HepG2 (cell line): ENCODE results near the gene TMEM150C. TPM values are rescaled to one million over a fixed set of nuclear protein-coding genes. Genes with fewer than 3 reads are reported as not detected.

ENCODE experiments used
- ATAC-seq: fragments of 200-7000 bp; cut with Tn5 transposase; 3 replicates; pipeline ENCODE4 v1.9.1; 2020; ENCODE audit warnings: mild to moderate bottlenecking, moderate library complexity
- BruUV-seq: library from RNA; stranded (reverse); fragments of 400-500 nt; replicated peaks from 2 replicates; lab custom pipeline; 2021; lab: Mats Ljungman, UMichigan
- CTCF ChIA-PET: fragments of 300-600 bp; formaldehyde crosslinking; extraction: SDS; loops from one replicate; lab custom pipeline; 2021; ENCODE audit warnings: low total read pairs, inconsistent platforms, low intra/inter-chr PET ratio; lab: Yijun Ruan, JAX
- POLR2A ChIA-PET: fragments of 350-600 bp; sonication (Branson Sonifier 250); formaldehyde crosslinking; loops from one replicate; lab custom pipeline; 2020; ENCODE audit warnings: antibody characterized with exemption, inconsistent platforms; lab: Yijun Ruan, JAX
- DNase-seq: peaks from one replicate; pipeline ENCODE4 v3.0.0-alpha.2; 2015; ENCODE audit warnings: low spot score
- FAIRE-seq: peaks from 3 replicates; lab custom pipeline; 2011; peaks lifted over from hg19 to GRCh38; lab: Jason Lieb, UNC
- H2AFZ ChIP-seq: one replicate; pipeline ENCODE4 v1.6.1; 2011; ENCODE audit warnings: low read length, inconsistent platforms
- H3K27ac ChIP-seq: fragments of 300-600 bp; 3 replicates; pipeline ENCODE4 v1.8.0; 2011; ENCODE audit warnings: mixed run types, mild to moderate bottlenecking, mixed read lengths, low read length, inconsistent platforms; ENCODE audit not compliant: insufficient read depth; ENCODE audit errors: extremely low read length
- H3K27me3 ChIP-seq, 2 experiments: fragments of 200-600 bp in 1 of 2; 2 replicates in 1 of 2; 3 replicates in 1 of 2; pipeline versions ENCODE4 v1.6.0 to v1.8.0; 2011; ENCODE audit warnings: low read length in 2 of 2, mild to moderate bottlenecking in 2 of 2, moderate library complexity in 2 of 2, inconsistent platforms in 1 of 2; ENCODE audit not compliant: insufficient read depth in 2 of 2, control insufficient read depth in 1 of 2
- H3K36me3 ChIP-seq, 2 experiments: fragments of 200-600 bp in 1 of 2; replicated peaks in 1 of 2; 2 replicates in 1 of 2; 3 replicates in 1 of 2; pipeline versions ENCODE4 v1.5.1 to v1.8.0; 2011; ENCODE audit warnings: low read length in 2 of 2, inconsistent platforms in 1 of 2; ENCODE audit not compliant: insufficient read depth in 2 of 2, control insufficient read depth in 1 of 2
- H3K4me1 ChIP-seq: 2 replicates; pipeline ENCODE4 v1.5.1; 2012; ENCODE audit warnings: low read length, inconsistent platforms; ENCODE audit not compliant: insufficient read depth
- H3K4me2 ChIP-seq: 2 replicates; pipeline ENCODE4 v1.6.0; 2011; ENCODE audit warnings: low read depth, low read length, inconsistent platforms
- H3K4me3 ChIP-seq, 3 experiments: fragments of 200-600 bp in 1 of 3; sonication (generic), shearing (Covaris generic) in 1 of 3; replicated peaks in 1 of 3; 2 replicates each; pipeline ENCODE4 v1.5.1; 2011 to 2016; ENCODE audit warnings: low read length in 3 of 3, inconsistent platforms in 2 of 3, low read depth in 2 of 3, mild to moderate bottlenecking in 2 of 3, control low read depth in 1 of 3, mixed read lengths in 1 of 3; ENCODE audit not compliant: insufficient read depth in 1 of 3
- H3K79me2 ChIP-seq: one replicate; pipeline ENCODE4 v1.6.1; 2011; ENCODE audit warnings: low read length, inconsistent platforms; ENCODE audit not compliant: insufficient read depth
- H3K9ac ChIP-seq: 2 replicates; pipeline ENCODE4 v1.6.0; 2011; ENCODE audit warnings: mild to moderate bottlenecking, low read depth, low read length, inconsistent platforms; ENCODE audit not compliant: insufficient read depth
- H3K9me3 ChIP-seq: 2 replicates; pipeline ENCODE4 v1.5.1; 2012; ENCODE audit warnings: mild to moderate bottlenecking, low read length
- H4K20me1 ChIP-seq: 2 replicates; pipeline ENCODE4 v1.6.0; 2011; ENCODE audit warnings: inconsistent platforms, mild to moderate bottlenecking, low read length, moderate library complexity; ENCODE audit not compliant: insufficient read depth
- CC2D1A ChIP-seq: sonication (generic); formaldehyde crosslinking; IDR thresholded peaks from 2 replicates; pipeline ENCODE4 v1.8.1; 2023; ENCODE audit warnings: mild to moderate bottlenecking, missing genetic modification reagents
- CCAR2 ChIP-seq: fragments of 200-400 bp; formaldehyde crosslinking; optimal IDR thresholded peaks from 2 replicates; pipeline ENCODE3; 2018; ENCODE audit warnings: low read depth, mild to moderate bottlenecking, low read length, moderate library complexity
- FOSL2 ChIP-seq: sonication (generic); formaldehyde crosslinking; IDR thresholded peaks from 2 replicates; pipeline ENCODE4 v1.4.0; 2020; ENCODE audit warnings: missing genetic modification reagents
- GPBP1L1 ChIP-seq: sonication (generic); formaldehyde crosslinking; IDR thresholded peaks from 2 replicates; pipeline ENCODE4 v1.5.0; 2020; ENCODE audit warnings: mild to moderate bottlenecking, missing genetic modification reagents
- MED13 ChIP-seq: sonication (generic); formaldehyde crosslinking; IDR thresholded peaks from 2 replicates; pipeline ENCODE4 v1.5.0; 2020; ENCODE audit warnings: missing genetic modification reagents
- ONECUT2 ChIP-seq: sonication (generic); formaldehyde crosslinking; IDR thresholded peaks from 2 replicates; pipeline ENCODE4 v1.4.0; 2020; ENCODE audit warnings: missing genetic modification reagents
- SMARCE1 ChIP-seq: fragments of 450-650 bp; IDR thresholded peaks from 2 replicates; pipeline ENCODE4 v1.6.1; 2017; ENCODE audit warnings: borderline replicate concordance
- SP1 ChIP-seq, 2 experiments: fragments of 450-650 bp in 1 of 2; sonication (generic) in 1 of 2; formaldehyde crosslinking in 1 of 2; IDR thresholded peaks; 2 replicates each; pipeline versions ENCODE4 v1.4.0 to v1.6.1; 2016 to 2020; ENCODE audit warnings: missing genetic modification reagents in 1 of 2
- SP4 ChIP-seq: sonication (generic); formaldehyde crosslinking; IDR thresholded peaks from 2 replicates; pipeline ENCODE4 v1.8.1; 2023; ENCODE audit warnings: mild to moderate bottlenecking, missing genetic modification reagents
- ZIK1 ChIP-seq: sonication (generic); formaldehyde crosslinking; IDR thresholded peaks from 2 replicates; pipeline ENCODE4 v1.5.0; 2020; ENCODE audit warnings: mild to moderate bottlenecking, low read depth, missing genetic modification reagents, borderline replicate concordance
- ZKSCAN5 ChIP-seq: sonication (generic); formaldehyde crosslinking; IDR thresholded peaks from 2 replicates; pipeline ENCODE4 v1.5.1; 2020; ENCODE audit warnings: mild to moderate bottlenecking, missing genetic modification reagents
- ZNF558 ChIP-seq: sonication (generic); formaldehyde crosslinking; IDR thresholded peaks from 2 replicates; pipeline ENCODE4 v1.9.0; 2022; ENCODE audit warnings: mild to moderate bottlenecking, missing genetic modification reagents, borderline replicate concordance
- ZNF710 ChIP-seq: sonication (generic); formaldehyde crosslinking; IDR thresholded peaks from 2 replicates; pipeline ENCODE4 v1.5.0; 2020; ENCODE audit warnings: mild to moderate bottlenecking, missing genetic modification reagents, borderline replicate concordance
- WGBS: methylation state at CpG from one replicate; pipeline ENCODE4 v1.1.6; 2017; ENCODE audit warnings: low lambda C conversion rate; 5-methylcytosine and 5-hydroxymethylcytosine counted together
- in situ Hi-C: cut with HindIII; loops from 2 replicates; pipeline ENCODE4 v1.10.0; 2017; ENCODE audit warnings: low pct_unique_long_range_greater_than_20kb; ENCODE audit not compliant: extremely low pct_ligation_motif_present
- intact Hi-C: fragments of 100-400 bp; cut with micrococcal nuclease; formaldehyde crosslinking; loops from one replicate; pipeline ENCODE4 v1.10.0; 2022; ENCODE audit not compliant: unreplicated experiment
- polyA plus RNA-seq, 8 experiments: library from polyadenylated mRNA; depleted of rRNA in 3 of 8; stranded (reverse) in 7 of 8; unstranded in 1 of 8; fragments of >200 nt; fragmentation: Illumina TruSeq in 4 of 8; extraction: Trizol in 4 of 8; gene quantifications; 2 replicates each; pipeline versions ENCODE4 v1.2.1 to v1.2.3, GENCODE V29; 2011 to 2016; ENCODE audit warnings: low read depth in 4 of 8, missing spikeins in 1 of 8, mixed read lengths in 1 of 8; ENCODE audit not compliant: insufficient read depth in 1 of 8
- total RNA-seq, 5 experiments: library from RNA; depleted of rRNA; stranded (reverse); fragments of >200 nt; fragmentation: Illumina TruSeq; extraction: Trizol; gene quantifications; 2 replicates each; pipeline ENCODE4 v1.2.3, GENCODE V29; 2016; ENCODE audit warnings: low read depth in 1 of 5
- TF ChIP-seq, protein P1 (sequence below): sonication (generic); formaldehyde crosslinking; IDR thresholded peaks from 2 replicates; pipeline ENCODE4 v1.5.0; 2020; ENCODE audit warnings: missing genetic modification reagents, mild to moderate bottlenecking, borderline replicate concordance

Gene TMEM150C
- total and polyA plus RNA-seq, 2 of the 13 experiments (the other 11 are each of a cell fraction or from before 2014, with no cell fraction given) = 0.33 to 0.42 TPM

DNA sequence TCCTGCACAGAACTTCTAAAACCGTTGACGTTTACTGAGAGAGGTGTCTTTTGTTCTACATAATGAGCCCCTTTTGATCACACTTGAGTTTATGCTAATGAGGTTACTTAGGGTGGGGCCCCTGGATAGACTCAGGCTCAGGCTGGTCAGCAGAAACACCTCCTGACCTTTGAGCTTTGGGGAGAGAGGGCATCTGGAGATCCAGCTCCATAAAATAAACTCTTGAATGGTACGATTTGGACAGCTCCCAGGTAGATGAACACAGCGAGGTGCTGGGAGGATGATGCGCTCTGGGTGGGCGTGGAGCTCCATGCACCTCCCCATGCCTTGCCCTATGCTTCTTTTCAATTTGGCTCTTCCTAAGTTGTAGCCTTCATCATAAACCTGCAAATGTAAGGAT, 79.4 kb downstream of the TMEM150C start:
- ATAC-seq (no peak; the same call in 2 of the 3 replicates), FAIRE-seq (no peak)
- BruUV-seq = no TSS peak

DNA sequence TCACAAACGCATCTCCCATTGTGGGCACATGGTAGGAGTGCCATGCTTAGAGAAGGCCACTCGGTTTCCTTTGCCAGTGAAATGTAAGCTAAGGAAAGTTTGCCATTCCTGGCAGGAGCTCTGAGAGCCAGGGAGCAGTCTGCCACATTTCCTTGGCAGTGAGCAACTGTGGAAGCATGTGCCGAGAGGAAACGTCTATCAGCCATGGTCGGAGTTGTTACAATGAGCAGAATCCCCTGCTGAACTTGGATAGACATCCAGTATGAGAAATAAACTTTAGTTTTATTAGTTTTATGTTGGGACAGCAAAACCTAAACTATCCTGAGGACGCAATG, 80.3 kb downstream of the TMEM150C start:
- 69% methylated on average over 6 of the region's 6 CpGs for WGBS
- Histone ChIP-seq H4K20me1 (no peaks in the 10 kb centered on the region), H3K4me2 (no peak overlapping the region), H3K9ac (no peak overlapping the region), H3K27ac (no peak overlapping the region), H3K9me3 (no peaks in the 10 kb centered on the region), H3K36me3 (no peaks in the 10 kb centered on the region), H2AFZ (no peak overlapping the region), H3K4me3 (no peak overlapping the region), H3K4me1 (peaks cover 26% of the 10 kb centered on the region), H3K27me3 (no peaks in the 10 kb centered on the region), H3K79me2 (no peaks in the 10 kb centered on the region)
- FAIRE-seq (no peak), DNase-seq (no peak), ATAC-seq (no peak)
- BruUV-seq = no TSS peak
- in situ Hi-C loops (no loop called here), intact Hi-C loops (no loop called here)
- CTCF ChIA-PET = no interaction called here
- POLR2A ChIA-PET = no interaction called here
- TF ChIP-seq ONECUT2 (CRISPR knock-in tag) (no peak), MED13 (no peak), CC2D1A (no peak), SP4 (CRISPR knock-in tag) (no peak), FOSL2 (CRISPR knock-in tag) (no peak), ZNF558 (no peak), ZKSCAN5 (CRISPR knock-in tag) (no peak), ZNF710 (CRISPR knock-in tag) (no peak)

More for the DNA sequence above, 79.4 kb downstream of the TMEM150C start:
- DNase-seq = no peak
- no peak overlapping the region for H3K4me2 ChIP-seq
- in situ Hi-C loops (no loop called here), intact Hi-C loops (no loop called here)
- no peak for TF ChIP-seq CCAR2
- TF ChIP-seq SMARCE1 = no peak
- TF ChIP-seq GPBP1L1 (CRISPR knock-in tag) = no peak
- TF ChIP-seq ZIK1 (CRISPR knock-in tag) = no peak
- TF ChIP-seq, protein P1, sequence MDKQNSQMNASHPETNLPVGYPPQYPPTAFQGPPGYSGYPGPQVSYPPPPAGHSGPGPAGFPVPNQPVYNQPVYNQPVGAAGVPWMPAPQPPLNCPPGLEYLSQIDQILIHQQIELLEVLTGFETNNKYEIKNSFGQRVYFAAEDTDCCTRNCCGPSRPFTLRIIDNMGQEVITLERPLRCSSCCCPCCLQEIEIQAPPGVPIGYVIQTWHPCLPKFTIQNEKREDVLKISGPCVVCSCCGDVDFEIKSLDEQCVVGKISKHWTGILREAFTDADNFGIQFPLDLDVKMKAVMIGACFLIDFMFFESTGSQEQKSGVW = no peak
- no peak for TF ChIP-seq SP1 (IDR thresholded peaks at IDR 0.05)
- no peak for TF ChIP-seq SP1 (CRISPR knock-in tag; IDR thresholded peaks at IDR 0.05)
- H3K27ac ChIP-seq = no peak overlapping the region
- no peak overlapping the region for H3K4me3 ChIP-seq
- 56% methylated on average over 6 of the region's 6 CpGs for WGBS
- no peak overlapping the region for H2AFZ ChIP-seq
- H3K27me3 ChIP-seq = no peaks in the 10 kb centered on the region
- ChIA-PET CTCF (no interaction called here), POLR2A (no interaction called here)
- no peak overlapping the region for H3K9ac ChIP-seq
- H3K79me2 ChIP-seq = no peaks in the 10 kb centered on the region
- H3K9me3 ChIP-seq = no peaks in the 10 kb centered on the region
- H3K4me1 ChIP-seq = peaks cover 17% of the 10 kb centered on the region
- H4K20me1 ChIP-seq = no peaks in the 10 kb centered on the region
- no peaks in the 10 kb centered on the region for H3K36me3 ChIP-seq
